GM19351 (cell line): Measurements from ENCODE around the gene MACROD2.

Experiments
- ATAC-seq: cut with Tn5 transposase; IDR thresholded peaks from one replicate; pipeline ENCODE4 v1.9.1; 2021; ENCODE audit warnings: mild to moderate bottlenecking, moderate library complexity; ENCODE audit not compliant: unreplicated experiment

Gene MACROD2

DNA sequence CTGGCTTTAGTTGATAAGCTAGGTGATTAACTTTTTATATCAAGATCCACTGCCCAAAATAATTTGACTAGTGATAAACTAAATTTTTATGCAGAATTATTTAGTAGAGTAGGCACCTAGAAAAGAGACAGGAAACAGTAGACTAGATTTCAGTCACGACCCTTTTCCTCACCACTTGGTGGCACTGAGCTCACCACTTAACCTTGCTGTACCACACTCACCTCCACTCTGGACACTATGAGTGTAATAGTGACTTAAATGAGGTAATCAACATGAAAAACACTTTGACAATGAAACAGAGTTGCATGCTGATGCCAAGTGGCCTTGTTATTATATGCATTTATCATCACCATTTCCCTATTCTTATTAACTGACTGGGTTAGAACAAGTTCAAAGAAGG, 1847.6 kb downstream of the MACROD2 start:
- no peak for ATAC-seq

GRCh38 chr20:15843777-15844176, 1848.5 kb downstream of the MACROD2 start:
- ATAC-seq, result no peak

DNA sequence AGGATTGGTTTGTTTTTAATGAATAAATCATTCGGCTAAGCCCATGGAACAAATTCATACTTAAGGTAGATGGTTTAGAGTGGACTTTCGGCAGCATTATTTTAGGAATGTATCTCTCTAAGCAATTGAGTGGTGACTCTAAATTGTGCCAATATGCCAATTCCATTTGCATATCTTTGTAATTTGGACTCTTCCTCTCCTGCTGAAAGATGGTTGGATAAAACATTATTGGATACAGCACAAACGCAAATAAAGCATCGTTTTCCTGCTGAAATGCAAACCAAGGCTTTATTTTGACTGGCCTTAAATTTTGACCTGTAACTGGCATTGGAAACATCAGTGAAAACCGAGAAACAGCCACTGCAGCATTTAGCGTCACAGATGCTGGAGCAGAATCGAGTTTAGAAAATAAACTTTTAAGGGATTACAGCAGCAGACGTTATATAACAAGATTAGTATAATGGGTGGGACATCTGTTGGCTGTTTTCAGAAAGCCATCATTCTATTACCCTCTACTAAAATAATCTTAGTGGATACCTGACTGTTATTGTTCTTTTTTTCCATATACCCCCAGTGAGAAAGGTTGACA, 1852.0 kb downstream of the MACROD2 start:
- ATAC-seq, result no peak

GRCh38 chr20:15848126-15848525, 1852.8 kb downstream of the MACROD2 start:
- no peak for ATAC-seq

GRCh38 chr20:15848995-15849610, 1853.8 kb downstream of the MACROD2 start:
- no peak for ATAC-seq

DNA sequence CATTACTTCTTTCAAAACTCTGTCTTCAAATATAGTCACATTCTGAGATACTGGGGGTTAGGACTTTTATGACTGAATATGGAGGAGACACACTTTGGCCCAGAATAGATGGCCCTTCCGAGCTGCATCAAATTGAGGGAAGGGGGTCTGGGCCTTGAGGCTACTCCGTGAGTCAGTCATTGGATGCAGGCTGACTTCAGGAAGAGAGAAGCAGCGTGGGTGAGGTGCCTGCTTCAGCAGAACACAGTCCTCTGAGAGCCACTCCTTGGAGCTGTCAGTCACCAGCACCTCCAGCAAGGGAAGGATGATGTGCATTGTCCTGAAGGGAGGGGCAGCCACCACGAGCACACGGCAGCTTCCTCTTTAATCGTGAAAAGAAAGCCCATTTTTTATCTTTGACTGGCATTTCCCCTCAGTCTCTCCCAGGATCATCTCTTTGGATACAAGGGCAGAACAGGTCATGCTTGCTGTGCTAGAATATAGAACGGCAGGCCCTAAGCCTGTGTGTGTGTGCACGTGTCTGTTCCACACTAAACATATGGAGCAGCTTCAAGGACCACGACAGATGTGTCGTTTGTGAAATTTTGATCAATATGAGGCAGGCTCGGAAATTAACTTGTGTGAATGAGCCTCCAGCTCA, 1856.4 kb downstream of the MACROD2 start:
- no peak for ATAC-seq

DNA sequence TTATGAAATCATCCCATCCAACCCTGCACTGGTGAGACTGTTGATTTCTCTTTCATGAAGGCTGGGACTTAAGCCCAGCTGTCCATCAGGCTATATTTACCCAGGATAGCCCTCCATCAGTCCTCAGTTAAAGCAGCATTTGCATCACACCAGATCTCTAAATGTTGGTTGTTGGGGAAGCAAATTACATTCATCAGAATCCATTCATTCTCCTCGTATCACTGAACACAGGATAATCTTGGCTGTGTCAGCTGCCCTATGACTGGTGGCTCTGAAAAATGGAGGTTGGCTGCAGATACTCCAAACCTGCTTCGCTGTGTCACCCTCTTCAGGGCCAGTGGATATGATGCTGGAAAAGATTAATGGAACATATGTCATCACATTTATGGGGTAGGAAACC, 1859.6 kb downstream of the MACROD2 start:
- ATAC-seq, result no peak

GRCh38 chr20:15857173-15857784, 1862.0 kb downstream of the MACROD2 start:
- ATAC-seq, result peak; percentile 69

GRCh38 chr20:15859061-15859460, 1863.7 kb downstream of the MACROD2 start:
- no peak for ATAC-seq

DNA sequence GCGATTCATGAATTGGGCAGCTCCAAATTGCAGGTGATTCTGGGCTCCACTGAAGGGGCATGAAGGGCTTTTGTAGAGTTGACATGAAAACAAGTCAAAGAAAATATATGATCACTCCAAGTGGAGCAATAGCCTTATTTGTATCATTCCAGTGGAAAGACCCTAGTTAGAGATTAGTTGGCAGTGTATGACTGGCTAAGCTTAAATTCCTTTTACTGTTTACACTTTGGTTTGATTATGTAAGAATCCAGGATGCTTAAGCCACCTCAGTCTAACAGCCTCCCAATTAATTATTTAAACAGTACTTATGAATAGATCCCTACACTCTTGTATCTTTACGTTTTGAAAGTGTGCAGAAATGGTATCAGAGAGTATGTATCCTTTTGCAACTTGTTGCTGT, 1865.5 kb downstream of the MACROD2 start:
- ATAC-seq, result no peak

DNA sequence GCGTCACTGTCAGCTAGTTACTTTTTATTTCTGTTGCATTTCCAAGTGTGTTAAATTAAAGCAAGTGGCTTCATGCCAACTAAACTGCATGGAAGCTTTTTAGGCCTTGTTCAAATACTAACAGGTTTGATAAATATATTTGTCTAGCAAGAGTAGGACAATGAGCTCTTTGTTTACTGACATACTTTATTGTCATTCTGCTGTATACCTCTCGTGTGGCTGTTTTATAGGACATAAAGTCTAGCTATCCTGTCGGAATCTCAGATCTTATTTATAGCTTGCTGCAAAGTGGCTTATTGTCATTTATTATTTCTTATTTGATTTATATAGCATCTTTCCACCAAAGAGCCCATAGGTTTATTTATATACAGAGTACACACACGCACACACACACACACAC, 1866.9 kb downstream of the MACROD2 start:
- ATAC-seq, result no peak

DNA sequence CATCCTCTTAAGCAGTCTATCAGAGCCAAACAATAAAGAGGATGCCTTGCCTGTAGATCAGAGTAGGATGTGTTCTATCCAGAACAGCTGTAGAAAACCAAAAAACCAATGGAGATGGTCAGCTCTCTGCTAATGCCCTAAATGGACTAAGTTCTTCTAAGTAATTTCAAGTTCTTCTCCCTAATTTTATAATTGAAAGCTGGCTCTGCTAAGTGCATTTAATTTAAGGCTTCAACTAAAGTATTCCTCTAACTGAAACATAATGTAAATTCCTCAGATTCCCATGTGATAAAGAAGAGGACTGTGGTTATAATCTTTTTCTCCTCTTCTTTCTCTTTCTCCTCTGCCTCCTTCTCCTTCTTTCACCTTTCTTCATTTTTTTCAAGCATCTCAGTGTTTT, 1868.4 kb downstream of the MACROD2 start:
- ATAC-seq, result no peak

DNA sequence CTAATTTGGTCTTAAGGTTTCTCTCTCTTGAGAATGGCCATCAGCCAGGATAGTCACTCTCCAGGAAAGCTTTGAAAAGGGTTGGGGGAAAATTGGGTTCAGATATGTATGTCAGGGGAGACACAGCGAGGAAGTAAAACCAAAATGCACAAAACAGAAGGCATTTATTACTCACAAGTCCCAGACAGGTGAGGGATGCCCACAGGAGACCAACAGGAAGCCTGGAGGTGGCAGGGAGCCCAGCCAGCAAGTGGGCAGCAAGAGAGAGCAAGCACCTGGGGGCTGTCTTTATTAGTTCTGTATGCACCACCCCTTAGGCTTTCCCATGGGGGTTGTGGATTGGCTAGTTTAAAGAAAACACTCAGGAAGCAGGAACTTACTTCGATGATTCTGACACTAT, 1870.2 kb downstream of the MACROD2 start:
- ATAC-seq, result no peak

GRCh38 chr20:15866916-15867730, 1871.8 kb downstream of the MACROD2 start:
- ATAC-seq, result no peak

DNA sequence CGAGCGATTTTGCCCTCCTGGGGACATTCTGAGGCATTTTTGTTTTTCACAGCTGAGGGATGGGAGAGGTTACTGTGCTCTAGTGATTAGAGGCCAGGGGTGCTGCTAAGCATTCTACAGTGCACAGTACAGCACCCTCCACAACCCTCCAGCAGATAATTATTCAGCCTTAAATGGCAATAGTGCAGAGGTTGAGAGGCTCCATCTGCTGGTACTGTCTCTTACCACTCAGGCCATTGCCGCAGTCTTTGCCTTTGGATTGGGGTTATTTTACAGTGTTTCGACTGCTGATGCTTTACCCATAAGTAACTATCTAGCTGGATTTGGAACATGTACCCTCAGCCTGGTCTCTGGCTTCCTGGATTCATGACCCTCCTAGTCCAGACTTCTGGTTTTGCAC, 1872.6 kb downstream of the MACROD2 start:
- no peak for ATAC-seq

- no peak for ATAC-seq
Measured at GRCh38 chr20:15875446-15875845, 1880.1 kb downstream of the MACROD2 start.

DNA sequence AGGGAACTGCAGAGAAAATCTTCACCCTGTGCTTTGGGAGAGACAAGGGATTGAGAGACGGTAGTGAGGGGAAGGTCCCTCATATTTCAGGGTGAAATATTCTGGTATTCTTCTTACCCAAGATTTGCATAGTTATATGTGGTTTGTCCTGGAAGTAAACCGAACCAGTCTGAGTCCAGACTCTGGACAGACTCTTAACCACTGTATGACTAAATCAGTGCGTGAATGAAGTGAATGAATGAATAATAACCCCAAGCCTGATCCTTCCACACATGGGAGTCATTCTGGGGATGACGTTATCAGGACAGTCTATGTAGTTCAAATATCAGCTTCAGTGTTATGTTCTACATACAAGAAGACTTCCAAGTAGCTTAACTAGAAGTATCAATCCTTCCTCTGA, 1887.2 kb downstream of the MACROD2 start:
- no peak for ATAC-seq

DNA sequence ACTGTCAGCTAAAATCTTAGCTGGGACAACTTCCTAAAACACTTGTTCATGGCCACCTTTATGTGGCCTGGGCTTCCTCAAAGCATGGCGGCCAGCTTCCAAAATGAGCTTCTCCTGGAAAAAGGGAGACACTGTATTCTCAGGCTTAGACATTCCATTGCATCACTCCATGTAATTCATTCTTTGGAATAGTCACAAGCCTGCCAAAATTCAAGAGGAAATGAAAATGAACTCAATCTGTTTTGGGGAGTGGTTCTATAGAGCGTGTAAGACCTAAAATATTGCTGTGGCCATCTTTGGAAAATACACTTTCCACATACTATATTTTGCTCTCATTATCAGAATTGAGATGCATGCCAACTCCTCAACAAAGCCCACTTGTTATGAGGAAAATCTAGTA, 1890.9 kb downstream of the MACROD2 start:
- no peak for ATAC-seq

DNA sequence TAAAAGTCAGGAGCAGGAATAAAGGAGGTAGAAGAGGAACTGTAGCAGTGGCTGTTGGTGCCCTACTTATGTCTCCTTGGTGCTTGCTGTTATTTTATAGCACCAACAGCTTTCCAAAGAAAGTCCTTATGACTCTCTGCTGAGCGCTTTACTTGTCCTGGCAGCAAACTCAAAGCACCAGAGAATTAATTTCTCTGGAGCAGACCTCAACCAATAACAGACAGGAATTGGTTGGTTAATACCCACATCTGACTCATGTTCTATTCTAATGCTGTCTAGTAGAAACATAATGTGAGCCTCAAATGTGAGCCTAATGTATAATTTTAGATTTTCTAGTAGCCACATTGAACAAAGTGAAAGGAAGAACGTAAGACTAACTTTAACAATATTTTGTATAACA, 1892.1 kb downstream of the MACROD2 start:
- no peak for ATAC-seq

DNA sequence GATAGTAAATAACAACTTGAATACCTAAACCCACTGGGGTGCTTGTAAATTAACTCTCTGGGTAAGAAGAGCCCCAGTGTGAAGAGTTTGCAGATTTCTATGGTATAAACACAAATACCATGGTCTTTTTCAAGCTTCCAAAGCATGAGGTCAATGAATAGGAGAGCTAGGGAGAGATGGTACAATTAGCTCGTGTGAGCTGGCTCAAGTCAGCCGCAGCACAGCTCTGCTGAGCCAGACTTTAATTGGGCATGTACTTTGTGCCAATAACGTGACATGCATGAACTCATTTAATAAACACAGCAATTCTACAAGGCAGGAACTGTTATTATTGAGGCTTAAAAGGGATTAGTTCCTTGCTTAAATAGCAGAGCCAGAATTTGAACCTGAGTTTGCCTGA, 1893.7 kb downstream of the MACROD2 start:
- ATAC-seq, result no peak

- ATAC-seq, result no peak
Measured at GRCh38 chr20:15889514-15890256, 1894.4 kb downstream of the MACROD2 start.
